ENCODE results near the gene PC.

- TF ChIP-seq POLR2A (IDR thresholded peaks at IDR 0.05) (no peak), CTCF (IDR thresholded peaks at IDR 0.05) (peak in 4 of 7 experiments; percentile 17 to 35 (median 21))
Observed at GRCh38 chr11:66976028-66976467, 17.9 kb upstream of the PC start.

Data from body of pancreas (tissue), 4 donors.